C4-2B (cell line): ENCODE measurements around the gene KCNH3.

Experiments used
- H3K27ac ChIP-seq: fragments of 450-650 bp; 2 replicates; pipeline ENCODE4 v1.5.1; 2017
- CTCF ChIP-seq: fragments of 450-650 bp; conservative IDR thresholded peaks from 2 replicates; pipeline ENCODE4 v1.5.1; 2017; ENCODE audit warnings: mild to moderate bottlenecking
- ZFX ChIP-seq: fragments of 450-650 bp; IDR thresholded peaks from 2 replicates; pipeline ENCODE4 v1.6.1; 2017

The KCNH3 gene

DNA sequence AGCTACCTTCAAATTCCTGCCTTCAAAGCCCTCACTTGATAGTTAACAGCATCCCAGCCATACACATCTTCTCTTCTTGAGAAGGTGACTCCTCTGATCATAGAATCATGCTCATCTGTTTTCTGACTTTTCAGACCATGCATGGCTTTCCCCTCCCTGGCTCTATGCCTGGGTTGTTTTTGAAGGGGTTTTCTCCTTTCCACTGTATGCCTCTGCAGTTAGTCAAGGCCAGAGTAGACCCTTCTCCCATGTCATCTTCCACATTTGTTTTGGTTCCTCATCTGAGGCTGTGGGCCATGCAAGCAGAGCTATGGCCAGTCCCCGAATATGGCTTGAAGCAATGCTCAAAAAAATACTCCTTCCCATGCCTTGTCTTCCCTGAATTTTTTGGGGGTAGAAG lies 43.4 kb downstream of the KCNH3 start:
- TF ChIP-seq CTCF (no peak), ZFX (no peak)
- H3K27ac ChIP-seq, result no peak overlapping the region

GRCh38 chr12:49582850-49583249 lies 44.0 kb downstream of the KCNH3 start:
- no peak overlapping the region for H3K27ac ChIP-seq
- TF ChIP-seq ZFX (no peak), CTCF (no peak)

DNA sequence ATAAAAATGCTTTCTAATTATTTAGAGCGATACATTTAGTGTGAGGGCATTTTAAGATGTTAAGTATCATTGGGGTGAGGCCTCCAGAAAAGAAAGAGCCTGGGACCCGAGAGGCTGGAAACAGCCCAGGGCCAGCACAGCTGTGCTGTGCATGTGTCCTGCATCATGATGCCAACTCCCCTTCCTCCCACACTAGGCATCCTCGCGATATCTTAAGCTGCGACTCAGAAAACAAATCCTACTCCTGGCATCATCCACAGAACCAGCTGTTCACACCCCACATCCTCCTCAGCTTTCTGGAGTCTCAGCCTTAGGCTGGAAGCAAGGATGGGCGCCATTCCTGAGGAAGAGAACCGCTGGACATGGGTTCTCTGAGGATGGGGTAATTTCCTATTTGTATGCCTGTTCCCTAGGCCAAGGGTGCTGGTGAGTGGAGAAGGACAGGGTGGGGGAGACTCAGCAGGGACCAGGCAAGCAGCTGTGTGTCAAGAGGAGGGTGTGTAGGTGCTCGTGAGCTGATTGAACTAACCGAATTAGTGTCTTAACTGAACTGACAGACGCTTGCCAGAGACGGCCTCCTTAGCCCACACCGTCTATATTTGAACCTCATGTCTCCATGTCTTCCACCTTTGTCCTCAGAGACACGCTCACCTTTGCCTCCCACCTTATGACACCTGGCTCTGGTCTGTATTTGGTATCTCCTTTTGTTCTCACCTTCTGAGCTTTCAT lies 44.7 kb downstream of the KCNH3 start:
- no peak overlapping the region for H3K27ac ChIP-seq

GRCh38 chr12:49584591-49584990 lies 45.8 kb downstream of the KCNH3 start:
- no peak overlapping the region for H3K27ac ChIP-seq
- TF ChIP-seq CTCF (no peak), ZFX (no peak)

More for the DNA sequence above, 44.7 kb downstream of the KCNH3 start:
- no peak for TF ChIP-seq CTCF
- no peak for TF ChIP-seq ZFX

DNA sequence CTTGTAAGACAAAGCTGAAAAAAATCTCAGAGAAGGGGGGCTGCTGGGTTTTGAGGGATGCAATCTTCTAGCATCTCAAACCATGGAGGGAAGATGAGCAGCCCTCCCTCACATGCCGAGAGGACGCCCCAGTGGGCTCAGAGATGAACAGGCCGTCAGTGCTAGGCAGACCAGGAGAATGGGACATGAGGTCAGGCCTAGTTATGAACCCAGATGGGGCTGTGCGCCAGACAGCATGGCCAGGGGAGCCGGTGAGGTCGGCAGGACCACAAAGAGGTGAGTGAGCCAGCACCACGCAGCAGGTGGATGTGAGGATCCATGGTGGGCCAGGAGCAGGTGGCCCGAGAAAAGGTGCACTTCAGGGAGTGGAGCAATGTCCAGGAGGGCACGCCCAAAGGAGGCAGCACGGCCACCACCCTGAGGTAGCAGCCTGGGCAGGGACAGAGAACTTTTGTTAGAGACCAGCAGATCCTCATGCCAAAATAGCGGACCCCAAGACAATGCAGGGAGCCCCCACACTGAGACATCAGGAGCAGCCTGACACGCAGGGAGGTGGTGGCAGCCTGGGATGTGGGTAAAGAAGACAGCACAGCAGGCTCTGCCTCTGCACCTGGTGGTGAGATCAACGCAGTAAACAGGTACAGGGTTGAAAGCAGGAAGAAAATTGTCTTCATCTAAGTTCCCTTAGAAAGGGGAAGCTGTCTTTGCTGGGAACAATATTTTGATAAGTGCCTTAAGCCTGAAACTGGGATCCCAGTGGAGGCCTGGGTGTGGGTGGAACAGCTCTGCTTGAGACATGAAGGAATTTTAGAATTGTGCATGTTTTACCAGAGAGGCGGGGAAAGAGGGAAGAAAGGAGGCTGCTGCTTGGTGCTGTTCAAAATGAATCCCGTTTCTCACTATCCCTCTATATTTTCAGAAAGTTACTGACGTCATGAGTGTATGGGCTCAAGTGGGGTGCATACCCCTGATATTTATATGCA lies 46.9 kb downstream of the KCNH3 start:
- no peak overlapping the region for H3K27ac ChIP-seq
- no peak for TF ChIP-seq ZFX
- TF ChIP-seq CTCF, result no peak

DNA sequence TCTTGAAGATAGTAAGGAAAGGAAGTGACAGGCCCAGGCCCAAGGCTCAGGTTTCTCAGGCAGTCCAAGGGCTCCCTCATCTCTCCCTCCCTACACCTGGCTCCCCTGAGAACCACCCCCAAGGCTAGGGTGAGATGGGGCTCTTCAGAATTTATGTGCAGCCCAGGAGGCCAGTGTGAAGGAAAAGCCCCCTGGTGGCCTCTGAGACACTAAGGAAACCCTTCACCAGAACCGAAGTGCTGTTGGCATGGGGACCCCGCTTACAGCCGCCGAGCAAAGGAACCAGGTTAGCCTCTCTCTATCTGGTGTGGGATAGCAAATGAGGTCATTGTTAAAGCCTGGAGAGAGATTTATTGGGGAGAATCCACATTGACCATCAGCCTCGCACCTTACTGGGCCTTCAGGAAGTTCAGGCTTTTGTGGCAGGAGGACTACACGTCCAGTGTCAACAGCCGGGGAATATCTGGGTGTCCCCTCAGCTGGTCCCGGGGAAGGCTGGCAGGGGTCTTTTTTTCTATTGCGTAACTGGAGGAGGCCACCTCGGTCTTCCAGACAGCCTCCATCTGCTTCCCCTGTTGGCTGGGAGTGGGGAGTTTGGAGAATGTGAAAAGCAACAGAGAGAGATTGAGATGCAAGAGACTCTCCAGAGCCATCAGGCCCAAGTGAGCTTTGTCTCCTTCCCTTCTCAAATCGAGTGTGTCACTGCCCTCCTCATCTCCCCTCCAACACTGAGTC lies 48.5 kb downstream of the KCNH3 start:
- no peak overlapping the region for H3K27ac ChIP-seq
- TF ChIP-seq CTCF (no peak), ZFX (no peak)

GRCh38 chr12:49588281-49588680 lies 49.5 kb downstream of the KCNH3 start:
- no peak overlapping the region for H3K27ac ChIP-seq
- TF ChIP-seq ZFX, result no peak
